ENCODE results near the gene CREB3L2.

GRCh38 chr7:137976696-137977095, 25.2 kb downstream of the CREB3L2 start:
- TF ChIP-seq CTCF (conservative IDR thresholded peaks at IDR 0.05; ENCODE audit: low read length): no peak
- no peak for TF ChIP-seq EZH2phosphoT487 (IDR thresholded peaks at IDR 0.05; ENCODE audit: borderline replicate concordance, low read depth, low read length)

Data from OCI-LY7 (cell line).